Natural killer cell (primary cell): Measurements from ENCODE around the gene LYST. TPM values are rescaled to one million over a fixed set of nuclear protein-coding genes. Genes with fewer than 3 reads are reported as not detected.

ENCODE experiments used
- ATAC-seq, 3 donors: fragments of 150-1000 bp in 2 of 3; fragments of 200-7000 bp in 1 of 3; cut with Tn5 transposase; 1 replicate in 1 of 3; 2 replicates in 2 of 3; pipeline ENCODE4 v1.10.0; 2021; ENCODE audit warnings: mild to moderate bottlenecking in 2 of 3, moderate library complexity in 2 of 3
- DNase-seq, 2 donors: peaks; one replicate each; pipeline versions ENCODE4 v3.0.0 to v3.0.0-alpha.2; 2013 to 2021; ENCODE audit warnings: mixed read lengths in 1 of 2
- H3K27ac ChIP-seq: one replicate; pipeline ENCODE4 v1.5.1; 2013; ENCODE audit warnings: mild to moderate bottlenecking, low read length
- H3K27me3 ChIP-seq: one replicate; pipeline ENCODE4 v1.6.1; 2013; ENCODE audit warnings: low read length; ENCODE audit not compliant: control insufficient read depth, insufficient read depth
- H3K36me3 ChIP-seq: one replicate; pipeline ENCODE4 v1.6.1; 2013; ENCODE audit warnings: low read length; ENCODE audit not compliant: control insufficient read depth, insufficient read depth
- H3K4me1 ChIP-seq: one replicate; pipeline ENCODE4 v1.6.1; 2013; ENCODE audit warnings: low read length; ENCODE audit not compliant: control insufficient read depth, insufficient read depth
- H3K4me3 ChIP-seq: one replicate; pipeline ENCODE4 v1.5.1; 2013; ENCODE audit warnings: low read length
- H3K9me3 ChIP-seq: one replicate; pipeline ENCODE4 v1.6.1; 2013; ENCODE audit warnings: low read length; ENCODE audit not compliant: control insufficient read depth, insufficient read depth
- H3K27ac Mint-ChIP-seq, 2 donors: one replicate each; pipeline ENCODE4 v1.8.0; 2022; ENCODE audit warnings: mild to moderate bottlenecking in 2 of 2, mixed read lengths in 2 of 2, moderate library complexity in 1 of 2
- H3K27me3 Mint-ChIP-seq, 2 donors: one replicate each; pipeline ENCODE4 v1.8.0; 2022; ENCODE audit warnings: low read depth in 2 of 2, mixed read lengths in 2 of 2
- H3K36me3 Mint-ChIP-seq: one replicate; pipeline ENCODE4 v1.8.0; 2022; ENCODE audit warnings: mixed read lengths
- H3K4me1 Mint-ChIP-seq, 2 donors: one replicate each; pipeline ENCODE4 v1.8.0; 2022; ENCODE audit warnings: mixed read lengths in 2 of 2
- H3K4me3 Mint-ChIP-seq: one replicate; pipeline ENCODE4 v1.8.0; 2022; ENCODE audit warnings: mild to moderate bottlenecking, moderate library complexity, mixed read lengths
- H3K9me3 Mint-ChIP-seq, 2 donors: one replicate each; pipeline ENCODE4 v1.8.0; 2022; ENCODE audit warnings: mixed read lengths in 2 of 2
- CTCF ChIP-seq: fragments of 200-600 bp; IDR thresholded peaks from one replicate; pipeline ENCODE4 v1.8.0; 2022; ENCODE audit warnings: antibody characterized with exemption
- WGBS: methylation state at CpG from one replicate; pipeline ENCODE4 v1.1.7; 2013; ENCODE audit warnings: missing lambda C conversion rate; ENCODE audit not compliant: insufficient coverage; 5-methylcytosine and 5-hydroxymethylcytosine counted together
- intact Hi-C: fragments of 100-400 bp; cut with micrococcal nuclease; formaldehyde crosslinking; loops from one replicate; pipeline ENCODE4 v1.14.2; 2022
- total RNA-seq, 4 donors: library from RNA; stranded (reverse); fragments of 120-200 nt in 1 of 4; gene quantifications; one replicate each; pipeline versions ENCODE4 v1.2.3 to v1.2.4, GENCODE V29; 2013 to 2022

The LYST gene
- total RNA-seq, 3 donors from 2014 or later (not counting 1 experiment from before 2014, with no cell fraction given), result 89.9 to 115 (median 93.6) TPM

GRCh38 chr1:235702412-235702811 is 164.3 kb downstream of the LYST start:
- Histone ChIP-seq H3K27ac (no peak overlapping the region), H3K4me1 (no peaks in the 10 kb centered on the region), H3K4me3 (no peak overlapping the region), H3K27me3 (no peaks in the 10 kb centered on the region), H3K36me3 (peaks cover 49% of the 10 kb centered on the region), H3K9me3 (no peaks in the 10 kb centered on the region)
- intact Hi-C loops, result no loop called here
- Mint-ChIP-seq H3K4me3 (no peak overlapping the region), H3K27ac (no peak overlapping the region), H3K9me3 (no peaks in the 10 kb centered on the region), H3K36me3 (peaks cover 31% of the 10 kb centered on the region), H3K27me3 (no peaks in the 10 kb centered on the region), H3K4me1 (peaks cover 5% of the 10 kb centered on the region in 2 donors)
- no peak for ATAC-seq
- 94% methylated on average over 9 of the region's 9 CpGs for WGBS
- DNase-seq, result no peak
- TF ChIP-seq CTCF, result no peak

GRCh38 chr1:235697508-235697907 is 169.2 kb downstream of the LYST start:
- DNase-seq (peak in 1 of 2 donors; percentile 41), ATAC-seq (peak; percentile 92 to 99 (median 98))
- Mint-ChIP-seq H3K27me3 (no peaks in the 10 kb centered on the region), H3K4me3 (peak overlapping the region; percentile 3), H3K36me3 (peaks cover 33% of the 10 kb centered on the region), H3K4me1 (peaks cover 8 to 9% of the 10 kb centered on the region in 2 donors), H3K9me3 (no peaks in the 10 kb centered on the region), H3K27ac (peak overlapping the region; percentile 34 to 72)
- Histone ChIP-seq H3K9me3 (no peaks in the 10 kb centered on the region), H3K4me1 (no peaks in the 10 kb centered on the region), H3K27me3 (no peaks in the 10 kb centered on the region), H3K27ac (no peak overlapping the region), H3K36me3 (peaks cover 54% of the 10 kb centered on the region), H3K4me3 (no peak overlapping the region)
- intact Hi-C loops, result loop anchor here (1.0 kb wide), 1 partner anchor 55 kb away; no protein-coding TSS in a partner anchor
- 54% methylated on average over 2 of the region's 2 CpGs for WGBS
- TF ChIP-seq CTCF, result no peak

GRCh38 chr1:235689356-235689755 is 177.3 kb downstream of the LYST start:
- no peak overlapping the region for H3K27ac Mint-ChIP-seq
- Histone ChIP-seq H3K4me3 (no peak overlapping the region), H3K4me1 (no peaks in the 10 kb centered on the region), H3K27ac (no peak overlapping the region), H3K9me3 (no peaks in the 10 kb centered on the region), H3K27me3 (no peaks in the 10 kb centered on the region), H3K36me3 (peaks cover 72% of the 10 kb centered on the region)
- no peak for DNase-seq
- H3K27me3 Mint-ChIP-seq, result no peaks in the 10 kb centered on the region
- H3K9me3 Mint-ChIP-seq, result no peaks in the 10 kb centered on the region
- TF ChIP-seq CTCF, result no peak
- intact Hi-C loops, result no loop called here
- H3K4me3 Mint-ChIP-seq, result no peak overlapping the region
- H3K4me1 Mint-ChIP-seq, result no peaks in the 10 kb centered on the region
- ATAC-seq, result no peak
- H3K36me3 Mint-ChIP-seq, result peaks cover 15% of the 10 kb centered on the region
- WGBS, result 100% methylated on average over 2 of the region's 4 CpGs

- H3K36me3 ChIP-seq, result peaks cover 75% of the 10 kb centered on the region
- no peaks in the 10 kb centered on the region for H3K27me3 Mint-ChIP-seq
- no peak for DNase-seq
- H3K4me3 ChIP-seq, result no peak overlapping the region
- no peak overlapping the region for H3K4me3 Mint-ChIP-seq
- no peaks in the 10 kb centered on the region for H3K4me1 Mint-ChIP-seq
- H3K9me3 Mint-ChIP-seq, result no peaks in the 10 kb centered on the region
- no peak for ATAC-seq
- H3K9me3 ChIP-seq, result no peaks in the 10 kb centered on the region
- 92% methylated on average over 1 of the region's 3 CpGs for WGBS
- no peaks in the 10 kb centered on the region for H3K27me3 ChIP-seq
- no peak for TF ChIP-seq CTCF
- peaks cover 15% of the 10 kb centered on the region for H3K36me3 Mint-ChIP-seq
- no peak overlapping the region for H3K27ac ChIP-seq
- no peaks in the 10 kb centered on the region for H3K4me1 ChIP-seq
- peak overlapping the region in 1 of 2 donors; percentile 5 for H3K27ac Mint-ChIP-seq
- intact Hi-C loops, result no loop called here
Measured at GRCh38 chr1:235688096-235688495, 178.6 kb downstream of the LYST start.
